ENCODE measurements around the gene SLC25A28. TPM values are rescaled to one million over a fixed set of nuclear protein-coding genes. Genes with fewer than 3 reads are reported as not detected.
A peak's percentile ranks its signal among the peaks of the same experiment; 100 is the strongest.

Gene SLC25A28, protein sequence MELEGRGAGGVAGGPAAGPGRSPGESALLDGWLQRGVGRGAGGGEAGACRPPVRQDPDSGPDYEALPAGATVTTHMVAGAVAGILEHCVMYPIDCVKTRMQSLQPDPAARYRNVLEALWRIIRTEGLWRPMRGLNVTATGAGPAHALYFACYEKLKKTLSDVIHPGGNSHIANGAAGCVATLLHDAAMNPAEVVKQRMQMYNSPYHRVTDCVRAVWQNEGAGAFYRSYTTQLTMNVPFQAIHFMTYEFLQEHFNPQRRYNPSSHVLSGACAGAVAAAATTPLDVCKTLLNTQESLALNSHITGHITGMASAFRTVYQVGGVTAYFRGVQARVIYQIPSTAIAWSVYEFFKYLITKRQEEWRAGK
- polyA plus RNA-seq (65.7 and 79.9 TPM in 2 replicates), polyA minus RNA-seq (26.3 and 28.2 TPM in 2 replicates)

DNA sequence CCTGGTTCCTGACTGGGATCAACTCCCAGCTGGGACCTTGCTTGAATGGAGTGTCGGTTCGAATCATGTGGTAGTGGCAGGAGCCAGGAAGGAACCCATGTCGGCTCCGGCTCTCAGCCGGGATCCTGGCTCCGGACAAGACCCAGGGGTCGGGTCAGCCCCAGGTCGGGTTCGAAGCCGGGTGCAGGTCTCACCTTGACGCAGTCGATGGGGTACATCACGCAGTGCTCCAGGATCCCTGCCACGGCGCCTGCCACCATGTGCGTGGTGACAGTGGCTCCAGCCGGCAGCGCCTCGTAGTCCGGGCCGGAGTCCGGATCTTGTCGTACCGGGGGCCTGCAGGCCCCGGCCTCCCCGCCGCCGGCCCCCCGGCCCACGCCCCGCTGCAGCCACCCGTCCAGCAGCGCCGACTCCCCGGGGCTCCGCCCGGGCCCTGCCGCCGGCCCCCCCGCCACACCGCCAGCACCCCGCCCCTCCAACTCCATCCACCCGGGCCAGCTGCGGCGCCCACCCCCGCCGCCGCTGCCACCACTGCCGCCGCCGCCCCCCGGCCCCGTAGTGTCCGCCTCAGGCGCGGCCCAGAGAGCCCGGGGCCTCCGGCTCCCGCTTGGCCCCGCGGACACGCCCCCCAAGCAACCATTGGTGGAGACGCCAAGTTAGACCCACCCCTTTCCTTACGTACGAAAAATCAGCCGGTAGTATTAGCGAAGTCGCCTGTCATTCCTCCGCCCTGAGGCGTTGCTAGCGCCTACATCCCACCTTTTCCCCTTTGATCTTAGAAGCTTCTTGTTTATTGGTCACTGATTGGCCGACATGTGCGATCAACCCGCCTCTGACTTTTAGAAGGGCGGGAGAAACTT, at the start of gene SLC25A28:
Gene SLC25A28 (minus strand): TSS at position 589 of the 860 bp plus-strand sequence. CDS start 104 bp downstream, at position 485.
- Histone ChIP-seq H4K20me1 (ENCODE audit: insufficient read depth) (no peaks in the 10 kb centered on the region), H3K9ac (ENCODE audit: low read length) (peak within 1 kb of the TSS; percentile 90)

GRCh38 chr10:99667108-99667751, 47.0 kb upstream of the SLC25A28 start:
- Histone ChIP-seq H3F3A (ENCODE audit: insufficient read depth, low read length, poor library complexity, severe bottlenecking) (no peaks in the 10 kb centered on the region), H4K20me1 (ENCODE audit: insufficient read depth) (no peaks in the 10 kb centered on the region), H3K27ac (ENCODE audit: low read length) (no peak overlapping the region), H3K79me2 (replicated peaks; ENCODE audit: insufficient read depth, low read length) (no peaks in the 10 kb centered on the region), H3K9ac (ENCODE audit: low read length) (no peak overlapping the region), H3K9me2 (ENCODE audit: insufficient read depth, low read length) (no peaks in the 10 kb centered on the region), H3K4me3 (ENCODE audit: low read length) (no peak overlapping the region), H3K36me3 (ENCODE audit: insufficient read depth, low read length) (no peaks in the 10 kb centered on the region), H3K27me3 (ENCODE audit: insufficient read depth, low read depth, low read length) (no peaks in the 10 kb centered on the region), H3K9me3 (ENCODE audit: low read length) (no peaks in the 10 kb centered on the region), H2AFZ (ENCODE audit: low read depth, low read length) (no peak overlapping the region), H3K4me2 (ENCODE audit: low read length) (no peak overlapping the region)
- TF ChIP-seq REST (IDR thresholded peaks at IDR 0.05; ENCODE audit: borderline replicate concordance): no peak
- TF ChIP-seq TAF1 (IDR thresholded peaks at IDR 0.05; ENCODE audit: low read depth): no peak
- TF ChIP-seq POLR2AphosphoS5 (IDR thresholded peaks at IDR 0.05): no peak
- no peak for TF ChIP-seq EZH2 (IDR thresholded peaks at IDR 0.05; ENCODE audit: borderline replicate concordance, insufficient read depth, low read length, poor library complexity, severe bottlenecking)
- no peak for TF ChIP-seq MXI1 (conservative IDR thresholded peaks at IDR 0.05; ENCODE audit: poor library complexity, severe bottlenecking)
- no peak for TF ChIP-seq RAD21 (conservative IDR thresholded peaks at IDR 0.05)
- no peak for TF ChIP-seq CTCF (IDR thresholded peaks at IDR 0.05; ENCODE audit: poor library complexity, severe bottlenecking)
- TF ChIP-seq SMC3 (conservative IDR thresholded peaks at IDR 0.05; ENCODE audit: poor library complexity): no peak
- no peak for TF ChIP-seq EP300 (conservative IDR thresholded peaks at IDR 0.05; ENCODE audit: poor library complexity, severe bottlenecking)

More for the DNA sequence above, at the start of gene SLC25A28:
- peaks cover 28% of the 10 kb centered on the region for H3K79me2 ChIP-seq (replicated peaks; ENCODE audit: insufficient read depth, low read length)
- no peaks in the 10 kb centered on the region for H3K27me3 ChIP-seq (ENCODE audit: insufficient read depth, low read depth, low read length)
- peak; percentile 91 for TF ChIP-seq MXI1 (conservative IDR thresholded peaks at IDR 0.05; ENCODE audit: poor library complexity, severe bottlenecking)
- TF ChIP-seq RAD21 (conservative IDR thresholded peaks at IDR 0.05): no peak
- peak; percentile 38 for TF ChIP-seq TAF1 (IDR thresholded peaks at IDR 0.05; ENCODE audit: low read depth)
- H3K4me3 ChIP-seq (ENCODE audit: low read length): peak within 1 kb of the TSS; percentile 84
- peak within 1 kb of the TSS; percentile 88 for H3K4me2 ChIP-seq (ENCODE audit: low read length)
- no peaks in the 10 kb centered on the region for H3K9me2 ChIP-seq (ENCODE audit: insufficient read depth, low read length)
- peak within 1 kb of the TSS; percentile 97 for H2AFZ ChIP-seq (ENCODE audit: low read depth, low read length)
- H3K36me3 ChIP-seq (ENCODE audit: insufficient read depth, low read length): no peaks in the 10 kb centered on the region
- H3K9me3 ChIP-seq (ENCODE audit: low read length): no peaks in the 10 kb centered on the region
- no peaks in the 10 kb centered on the region for H3F3A ChIP-seq (ENCODE audit: insufficient read depth, low read length, poor library complexity, severe bottlenecking)
- peak within 1 kb of the TSS; percentile 85 for H3K27ac ChIP-seq (ENCODE audit: low read length)

Data from neural cell (in vitro differentiated cells).